ENCODE data around the gene NAP1L4. TPM values are rescaled to one million over a fixed set of nuclear protein-coding genes. Genes with fewer than 3 reads are reported as not detected.
A peak's percentile ranks its signal among the peaks of the same experiment; 100 is the strongest.

The NAP1L4 gene
- total and polyA plus RNA-seq, 7 experiments from 2014 or later, result 134 to 356 (median 292) TPM

GRCh38 chr11:3008746-3009336 is 16.7 kb upstream of the NAP1L4 start:
- no peak for DNase-seq
- no peaks in the 10 kb centered on the region for H3K27me3 ChIP-seq (ENCODE audit: control insufficient read depth in 2 of 2, insufficient read depth in 2 of 2, low read length in 2 of 2)
- POLR2A ChIA-PET, result interaction anchor here (1.1 kb wide), 1 partner anchor 17 kb away, joined by 3 read pairs; the partner anchor contains the start of gene NAP1L4
- peaks cover 5 to 14% of the 10 kb centered on the region in 2 donors for H3K4me1 ChIP-seq (ENCODE audit: control insufficient read depth in 2 of 2, insufficient read depth in 2 of 2, low read length in 2 of 2)
- H3K27ac Mint-ChIP-seq, result peak overlapping the region in 7 of 9 donors; percentile 1 to 92 (median 77)
- CTCF ChIA-PET, result no interaction called here
- H3K4me3 ChIP-seq (ENCODE audit: low read length), result no peak overlapping the region
- H3K36me3 Mint-ChIP-seq, result peaks cover 4 to 27% (median 13%) of the 10 kb centered on the region in 5 donors
- H3K27me3 Mint-ChIP-seq, result no peaks in the 10 kb centered on the region
- no peaks in the 10 kb centered on the region for H3K9me3 ChIP-seq (ENCODE audit: control insufficient read depth in 2 of 3, low read length in 3 of 3)
- peak overlapping the region in 1 of 10 donors; percentile 3 for H3K4me3 Mint-ChIP-seq
- intact Hi-C loops (cut with micrococcal nuclease), result no loop called here
- peaks cover 3 to 30% (median 7%) of the 10 kb centered on the region in 7 donors for H3K4me1 Mint-ChIP-seq
- H3K36me3 ChIP-seq (ENCODE audit: control insufficient read depth in 2 of 3, insufficient read depth in 3 of 3, low read length in 3 of 3), result peaks cover 0 to 72% (median 0%) of the 10 kb centered on the region in 3 experiments
- no peak for ATAC-seq
- H3K9me3 Mint-ChIP-seq, result no peaks in the 10 kb centered on the region
- H3K27ac ChIP-seq (ENCODE audit: low read depth, low read length), result no peak overlapping the region

GRCh38 chr11:3007404-3008010 is 15.4 kb upstream of the NAP1L4 start:
- H3K27me3 ChIP-seq (ENCODE audit: control insufficient read depth in 2 of 2, insufficient read depth in 2 of 2, low read length in 2 of 2), result no peaks in the 10 kb centered on the region
- Mint-ChIP-seq H3K36me3 (peaks cover 4 to 38% (median 13%) of the 10 kb centered on the region in 5 donors), H3K4me3 (no peak overlapping the region), H3K9me3 (no peaks in the 10 kb centered on the region), H3K4me1 (peaks cover 0 to 23% (median 2%) of the 10 kb centered on the region in 7 donors), H3K27ac (peak overlapping the region in 4 of 9 donors; percentile 25 to 42 (median 32)), H3K27me3 (no peaks in the 10 kb centered on the region)
- DNase-seq (no peak), ATAC-seq (no peak)
- no peak overlapping the region for H3K4me3 ChIP-seq (ENCODE audit: low read length)
- H3K4me1 ChIP-seq (ENCODE audit: control insufficient read depth in 2 of 2, insufficient read depth in 2 of 2, low read length in 2 of 2), result peaks cover 0 to 6% of the 10 kb centered on the region in 2 donors
- CTCF ChIA-PET, result interaction anchor here (1.3 kb wide), 1 partner anchor 27 kb away, joined by 3 read pairs; no protein-coding TSS in a partner anchor
- peaks cover 0 to 84% (median 0%) of the 10 kb centered on the region in 3 experiments for H3K36me3 ChIP-seq (ENCODE audit: control insufficient read depth in 2 of 3, insufficient read depth in 3 of 3, low read length in 3 of 3)
- intact Hi-C loops (cut with micrococcal nuclease), result no loop called here
- POLR2A ChIA-PET, result interaction anchor here (0.7 kb wide), 1 partner anchor 16 kb away, joined by 4 read pairs; the partner anchor contains the start of gene NAP1L4
- no peaks in the 10 kb centered on the region for H3K9me3 ChIP-seq (ENCODE audit: control insufficient read depth in 2 of 3, low read length in 3 of 3)
- H3K27ac ChIP-seq (ENCODE audit: low read depth, low read length), result no peak overlapping the region

GRCh38 chr11:3006505-3007260 is 14.6 kb upstream of the NAP1L4 start:
- Mint-ChIP-seq H3K9me3 (no peaks in the 10 kb centered on the region), H3K27me3 (no peaks in the 10 kb centered on the region), H3K4me3 (no peak overlapping the region), H3K36me3 (peaks cover 4 to 38% (median 18%) of the 10 kb centered on the region in 5 donors), H3K4me1 (peaks cover 0 to 21% (median 0%) of the 10 kb centered on the region in 7 donors), H3K27ac (peak overlapping the region in 3 of 9 donors; percentile 25 to 39 (median 31))
- peaks cover 0 to 84% (median 0%) of the 10 kb centered on the region in 3 experiments for H3K36me3 ChIP-seq (ENCODE audit: control insufficient read depth in 2 of 3, insufficient read depth in 3 of 3, low read length in 3 of 3)
- no peak overlapping the region for H3K4me3 ChIP-seq (ENCODE audit: low read length)
- CTCF ChIA-PET, result interaction anchor here (1.3 kb wide), 1 partner anchor 26 kb away, joined by 3 read pairs; no protein-coding TSS in a partner anchor
- POLR2A ChIA-PET, result interaction anchor here (0.5 kb wide), 1 partner anchor 347 kb away, joined by 3 read pairs; no protein-coding TSS in a partner anchor
- H3K9me3 ChIP-seq (ENCODE audit: control insufficient read depth in 2 of 3, low read length in 3 of 3), result no peaks in the 10 kb centered on the region
- intact Hi-C loops (cut with micrococcal nuclease), result no loop called here
- no peak for ATAC-seq
- no peak for DNase-seq
- no peaks in the 10 kb centered on the region for H3K27me3 ChIP-seq (ENCODE audit: control insufficient read depth in 2 of 2, insufficient read depth in 2 of 2, low read length in 2 of 2)
- no peak overlapping the region for H3K27ac ChIP-seq (ENCODE audit: low read depth, low read length)
- H3K4me1 ChIP-seq (ENCODE audit: control insufficient read depth in 2 of 2, insufficient read depth in 2 of 2, low read length in 2 of 2), result no peaks in the 10 kb centered on the region

GRCh38 chr11:3004481-3004880 is 12.4 kb upstream of the NAP1L4 start:
- Histone ChIP-seq H3K9me3 (ENCODE audit: control insufficient read depth in 2 of 3, low read length in 3 of 3) (no peaks in the 10 kb centered on the region), H3K27ac (ENCODE audit: low read depth, low read length) (no peak overlapping the region), H3K4me1 (ENCODE audit: control insufficient read depth in 2 of 2, insufficient read depth in 2 of 2, low read length in 2 of 2) (no peaks in the 10 kb centered on the region), H3K36me3 (ENCODE audit: control insufficient read depth in 2 of 3, insufficient read depth in 3 of 3, low read length in 3 of 3) (peaks cover 0 to 83% (median 0%) of the 10 kb centered on the region in 3 experiments), H3K27me3 (ENCODE audit: control insufficient read depth in 2 of 2, insufficient read depth in 2 of 2, low read length in 2 of 2) (no peaks in the 10 kb centered on the region), H3K4me3 (ENCODE audit: low read length) (no peak overlapping the region)
- POLR2A ChIA-PET, result interaction anchor here (1.9 kb wide), 1 partner anchor 10 kb away, joined by 10 read pairs; no protein-coding TSS in a partner anchor
- no peak for ATAC-seq
- no peak for DNase-seq
- Mint-ChIP-seq H3K27me3 (no peaks in the 10 kb centered on the region), H3K9me3 (no peaks in the 10 kb centered on the region), H3K27ac (no peak overlapping the region), H3K36me3 (peaks cover 4 to 51% (median 15%) of the 10 kb centered on the region in 5 donors), H3K4me3 (no peak overlapping the region), H3K4me1 (peaks cover 0 to 12% (median 0%) of the 10 kb centered on the region in 7 donors)
- intact Hi-C loops (cut with micrococcal nuclease), result no loop called here
- CTCF ChIA-PET, result interaction anchor here (1.2 kb wide), 1 partner anchor 15 kb away, joined by 3 read pairs; no protein-coding TSS in a partner anchor

DNA sequence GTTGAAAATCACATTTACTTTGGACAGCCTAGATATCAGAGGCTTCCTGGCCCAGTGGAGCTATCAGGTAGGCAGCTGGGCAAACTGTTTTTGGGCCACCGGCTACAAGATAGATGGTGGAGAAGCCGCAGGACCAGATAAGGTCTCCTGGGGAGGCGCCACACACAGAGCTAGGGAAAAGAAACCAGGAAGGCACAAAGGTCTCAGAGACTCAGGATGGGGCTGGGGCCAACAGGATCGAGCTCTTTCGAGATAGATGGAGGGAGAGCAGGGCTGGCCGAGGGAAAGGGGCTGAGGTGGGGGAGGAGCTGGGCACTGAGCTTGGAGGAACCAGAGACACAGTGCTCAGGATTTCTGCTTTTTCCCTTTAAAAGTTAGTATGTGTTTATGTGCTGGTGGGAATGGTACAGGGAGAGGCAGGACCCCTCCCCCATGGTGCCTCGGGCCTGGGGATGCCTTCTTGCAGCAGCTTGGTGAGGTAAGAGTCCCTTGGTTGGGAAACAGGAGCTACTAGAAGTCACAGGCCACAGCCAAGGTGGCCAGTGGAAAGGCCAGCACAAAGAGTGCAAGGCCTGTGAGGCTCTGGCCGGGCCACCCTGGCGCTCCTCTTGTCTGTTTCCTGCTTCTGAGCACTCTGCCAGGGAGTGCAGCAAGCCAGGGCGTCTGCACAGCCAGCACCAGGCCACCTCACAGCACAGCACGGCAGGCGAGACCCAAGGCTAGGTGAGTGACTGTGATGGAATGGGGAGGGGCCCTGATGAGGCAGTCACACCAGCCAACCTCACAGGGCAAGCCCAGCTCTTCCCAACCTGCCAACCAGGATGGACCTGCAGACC is 11.5 kb upstream of the NAP1L4 start:
- Mint-ChIP-seq H3K27me3 (no peaks in the 10 kb centered on the region), H3K9me3 (no peaks in the 10 kb centered on the region), H3K27ac (no peak overlapping the region), H3K4me1 (peaks cover 0 to 9% (median 0%) of the 10 kb centered on the region in 7 donors), H3K36me3 (peaks cover 0 to 48% (median 11%) of the 10 kb centered on the region in 5 donors), H3K4me3 (no peak overlapping the region)
- ATAC-seq (no peak), DNase-seq (no peak)
- H3K27ac ChIP-seq (ENCODE audit: low read depth, low read length), result no peak overlapping the region
- ChIA-PET POLR2A (interaction anchor here (0.7 to 1.9 kb wide), 3 partner anchors 10 to 14 kb away, joined by 3 to 10 read pairs (median 3); no protein-coding TSS in a partner anchor), CTCF (interaction anchor here (1.2 kb wide), 2 partner anchors 10 to 14 kb away, joined by 3 read pairs; no protein-coding TSS in a partner anchor)
- H3K9me3 ChIP-seq (ENCODE audit: control insufficient read depth in 2 of 3, low read length in 3 of 3), result no peaks in the 10 kb centered on the region
- H3K4me1 ChIP-seq (ENCODE audit: control insufficient read depth in 2 of 2, insufficient read depth in 2 of 2, low read length in 2 of 2), result no peaks in the 10 kb centered on the region
- H3K36me3 ChIP-seq (ENCODE audit: control insufficient read depth in 2 of 3, insufficient read depth in 3 of 3, low read length in 3 of 3), result peaks cover 0 to 77% (median 0%) of the 10 kb centered on the region in 3 experiments
- intact Hi-C loops (cut with micrococcal nuclease), result no loop called here
- H3K4me3 ChIP-seq (ENCODE audit: low read length), result no peak overlapping the region
- H3K27me3 ChIP-seq (ENCODE audit: control insufficient read depth in 2 of 2, insufficient read depth in 2 of 2, low read length in 2 of 2), result no peaks in the 10 kb centered on the region

Data from naive thymus-derived CD4-positive, alpha-beta T cell (primary cell).